H1 (cell line): ENCODE measurements around the gene CAVIN1. TPM values are rescaled to one million over a fixed set of nuclear protein-coding genes. Genes with fewer than 3 reads are reported as not detected.

Source experiments
- CTCF ChIA-PET: fragments of 300-600 bp; sonication (Branson Sonifier 250); formaldehyde crosslinking; loops from one replicate; lab custom pipeline; 2021; ENCODE audit not compliant: partially characterized antibody; lab: Charles Lee
- POLR2A ChIA-PET: fragments of 300-600 bp; sonication (Branson Sonifier 250); formaldehyde crosslinking; loops from one replicate; lab custom pipeline; 2021; ENCODE audit warnings: inconsistent platforms; ENCODE audit not compliant: partially characterized antibody; lab: Charles Lee
- DNase-seq, 2 experiments: peaks; one replicate each; pipeline versions ENCODE4 v3.0.0 to v3.0.0-alpha.2; 2010 to 2022; ENCODE audit warnings: low spot score in 2 of 2, low read depth in 1 of 2, mixed read lengths in 1 of 2
- FAIRE-seq: peaks from 2 replicates; lab custom pipeline; 2011; peaks lifted over from hg19 to GRCh38; lab: Jason Lieb, UNC
- H2AFZ ChIP-seq: 2 replicates; pipeline ENCODE4 v1.8.1; 2012; ENCODE audit warnings: low read length, inconsistent platforms
- H2AK5ac ChIP-seq: 2 replicates; pipeline ENCODE4 v1.6.1; 2013; ENCODE audit warnings: low read depth, low read length
- H2BK120ac ChIP-seq: replicated peaks from 2 replicates; pipeline ENCODE3; 2013; ENCODE audit warnings: low read depth, low read length, inconsistent platforms
- H2BK12ac ChIP-seq: 2 replicates; pipeline ENCODE4 v1.6.1; 2013; ENCODE audit warnings: low read depth, low read length
- H2BK15ac ChIP-seq: 2 replicates; pipeline ENCODE4 v1.6.1; 2013; ENCODE audit warnings: low read length
- H2BK20ac ChIP-seq: 2 replicates; pipeline ENCODE4 v1.6.1; 2013; ENCODE audit warnings: low read length
- H2BK5ac ChIP-seq: 2 replicates; pipeline ENCODE4 v1.6.1; 2013; ENCODE audit warnings: low read depth, low read length
- H3K14ac ChIP-seq: 2 replicates; pipeline ENCODE4 v1.6.1; 2013; ENCODE audit warnings: inconsistent platforms; ENCODE audit not compliant: insufficient read length
- H3K18ac ChIP-seq: 2 replicates; pipeline ENCODE4 v1.6.1; 2013; ENCODE audit warnings: low read length; ENCODE audit errors: extremely low read depth
- H3K23ac ChIP-seq: 2 replicates; pipeline ENCODE4 v1.6.1; 2013; ENCODE audit warnings: inconsistent platforms; ENCODE audit not compliant: insufficient read length
- H3K23me2 ChIP-seq: 2 replicates; pipeline ENCODE4 v1.6.1; 2013; ENCODE audit warnings: low read depth, low read length
- H3K27ac ChIP-seq: 2 replicates; pipeline ENCODE4 v1.6.1; 2011; ENCODE audit warnings: low read depth, low read length, inconsistent platforms
- H3K27me3 ChIP-seq, 4 experiments: replicated peaks in 1 of 4; 1 replicate in 1 of 4; 2 replicates in 3 of 4; pipeline versions ENCODE4 v1.6.1 to v1.8.1; 2011 to 2013; ENCODE audit warnings: low read length in 3 of 4, mild to moderate bottlenecking in 3 of 4, inconsistent platforms in 2 of 4, mixed read lengths in 2 of 4, moderate library complexity in 1 of 4; ENCODE audit not compliant: control insufficient read depth in 3 of 4, insufficient read depth in 3 of 4; ENCODE audit errors: extremely low read depth in 1 of 4
- H3K36me3 ChIP-seq, 4 experiments: 2 replicates each; pipeline versions ENCODE4 v1.6.1 to v1.8.1; 2011 to 2013; ENCODE audit warnings: mild to moderate bottlenecking in 4 of 4, low read length in 3 of 4, moderate library complexity in 2 of 4, control low read depth in 1 of 4, inconsistent platforms in 1 of 4; ENCODE audit not compliant: insufficient read depth in 4 of 4, control insufficient read depth in 2 of 4
- H3K4ac ChIP-seq: replicated peaks from 2 replicates; pipeline ENCODE3; 2013; ENCODE audit warnings: low read length, low read depth, mixed read lengths, inconsistent platforms; ENCODE audit not compliant: insufficient read length
- H3K4me1 ChIP-seq, 4 experiments: replicated peaks in 1 of 4; 1 replicate in 1 of 4; 2 replicates in 3 of 4; pipeline versions ENCODE4 v1.6.1 to v1.8.1; 2011 to 2013; ENCODE audit warnings: low read length in 3 of 4, inconsistent platforms in 2 of 4, mixed read lengths in 1 of 4; ENCODE audit not compliant: insufficient read depth in 4 of 4, control insufficient read depth in 3 of 4
- H3K4me2 ChIP-seq, 2 experiments: 2 replicates each; pipeline versions ENCODE4 v1.6.1 to v1.8.1; 2011 to 2013; ENCODE audit warnings: low read depth in 2 of 2, low read length in 2 of 2, control low read depth in 1 of 2, inconsistent platforms in 1 of 2, mild to moderate bottlenecking in 1 of 2; ENCODE audit not compliant: insufficient read depth in 1 of 2
- H3K4me3 ChIP-seq, 4 experiments: fragments of 200-600, 300-600 bp in 1 of 4; sonication (generic), shearing (Covaris generic), sonication (Bioruptor Twin) in 1 of 4; 2 replicates each; pipeline versions ENCODE4 v1.5.1 to v1.8.1; 2011 to 2016; ENCODE audit warnings: low read length in 4 of 4, low read depth in 3 of 4, control low read depth in 2 of 4, inconsistent platforms in 2 of 4, mild to moderate bottlenecking in 2 of 4, mixed read lengths in 1 of 4, moderate library complexity in 1 of 4; ENCODE audit not compliant: insufficient read depth in 2 of 4; ENCODE audit errors: extremely low read depth in 1 of 4
- H3K56ac ChIP-seq: replicated peaks from 2 replicates; pipeline ENCODE3; 2013; ENCODE audit warnings: low read depth, mild to moderate bottlenecking, mixed read lengths, low read length, inconsistent platforms; ENCODE audit not compliant: insufficient read length
- H3K79me1 ChIP-seq: 2 replicates; pipeline ENCODE4 v1.6.1; 2013; ENCODE audit warnings: low read depth, low read length, control low read depth
- H3K79me2 ChIP-seq, 2 experiments: 2 replicates each; pipeline versions ENCODE4 v1.6.1 to v1.8.1; 2012 to 2013; ENCODE audit warnings: low read length in 2 of 2, mild to moderate bottlenecking in 2 of 2, inconsistent platforms in 1 of 2; ENCODE audit not compliant: insufficient read depth in 2 of 2, control insufficient read depth in 1 of 2
- H3K9ac ChIP-seq, 4 experiments: replicated peaks in 1 of 4; 1 replicate in 1 of 4; 2 replicates in 3 of 4; pipeline versions ENCODE4 v1.6.1 to v1.8.1; 2011 to 2013; ENCODE audit warnings: low read depth in 3 of 4, low read length in 3 of 4, control low read depth in 2 of 4, mild to moderate bottlenecking in 2 of 4, moderate library complexity in 2 of 4, inconsistent platforms in 1 of 4; ENCODE audit errors: extremely low read depth in 1 of 4
- H3K9me3 ChIP-seq, 2 experiments: 2 replicates each; pipeline versions ENCODE4 v1.6.1 to v1.8.1; 2012 to 2013; ENCODE audit warnings: mild to moderate bottlenecking in 2 of 2, moderate library complexity in 2 of 2, control low read depth in 1 of 2, inconsistent platforms in 1 of 2, low read depth in 1 of 2, low read length in 1 of 2, mixed read lengths in 1 of 2; ENCODE audit not compliant: insufficient read depth in 2 of 2
- H4K20me1 ChIP-seq, 2 experiments: replicated peaks in 1 of 2; 2 replicates each; pipeline versions ENCODE3 to v1.8.1; 2011 to 2013; ENCODE audit warnings: inconsistent platforms in 2 of 2, low read length in 2 of 2, mild to moderate bottlenecking in 1 of 2; ENCODE audit not compliant: insufficient read depth in 2 of 2, control insufficient read depth in 1 of 2
- H4K5ac ChIP-seq: 2 replicates; pipeline ENCODE4 v1.6.1; 2013; ENCODE audit warnings: low read length, low read depth, mixed read lengths, inconsistent platforms; ENCODE audit not compliant: insufficient read length
- H4K8ac ChIP-seq: 2 replicates; pipeline ENCODE4 v1.8.0; 2013; ENCODE audit warnings: mild to moderate bottlenecking, moderate library complexity, low read length, inconsistent platforms; ENCODE audit not compliant: insufficient read depth; ENCODE audit errors: extremely low read depth
- H4K91ac ChIP-seq: replicated peaks from 2 replicates; pipeline ENCODE3; 2013; ENCODE audit warnings: low read length, mixed read lengths, inconsistent platforms; ENCODE audit not compliant: insufficient read length
- WGBS, 2 experiments: shearing (Covaris generic) in 1 of 2; methylation state at CpG; one replicate each; pipeline versions ENCODE4 v1.1.6 to v1.1.7; 2013 to 2015; ENCODE audit warnings: low lambda C conversion rate in 2 of 2, mixed read lengths in 2 of 2, inconsistent platforms in 1 of 2, low coverage in 1 of 2, missing lambda C conversion rate in 1 of 2; ENCODE audit not compliant: insufficient replicate concordance in 2 of 2, insufficient coverage in 1 of 2, insufficient read length in 1 of 2; ENCODE audit errors: extremely low coverage in 1 of 2, missing lambda C conversion rate in 1 of 2; 5-methylcytosine and 5-hydroxymethylcytosine counted together
- polyA plus RNA-seq, 7 experiments: library from polyadenylated mRNA; depleted of rRNA in 3 of 7; stranded (reverse) in 5 of 7; unstranded in 2 of 7; fragments of >200 nt in 5 of 7; fragments of 200-250 nt in 2 of 7; gene quantifications; 1 replicate in 5 of 7; 2 replicates in 1 of 7; 4 replicates in 1 of 7; pipeline versions ENCODE4 v1.2.1 to v1.2.3, GENCODE V29; 2011 to 2013; ENCODE audit warnings: missing spikeins in 2 of 7, mixed read lengths in 2 of 7
- total RNA-seq: library from RNA; stranded (reverse); fragmentation: NEBNext Ultra II Directional; extraction: Animal tissue kit (Norgen Biotek cat#: 25700); gene quantifications from 2 replicates; pipeline ENCODE4 v1.2.1, GENCODE V29; 2021

Gene CAVIN1
- total and polyA plus RNA-seq, 2 of the 8 experiments (the other 6 are each of a cell fraction or from before 2014, with no cell fraction given) = 16.2 to 41.6 TPM

DNA sequence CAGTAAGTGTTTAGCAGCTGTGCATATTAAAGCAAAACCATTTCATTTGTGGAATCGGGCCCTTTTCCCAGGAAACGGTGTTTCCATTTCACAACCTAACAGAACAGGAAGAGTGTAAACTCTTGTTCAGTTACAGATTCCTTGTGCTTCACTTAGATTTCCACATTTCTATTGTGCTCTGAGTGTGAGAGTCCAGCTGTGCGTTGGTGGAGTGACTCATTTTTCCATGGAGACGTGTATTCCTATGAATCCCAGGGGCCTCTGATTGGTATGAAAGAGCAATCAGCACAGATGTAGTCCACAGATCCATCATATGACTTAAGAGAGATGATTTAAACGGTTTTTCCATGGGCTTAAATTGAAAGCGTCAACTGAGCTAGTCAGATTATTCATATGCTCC, 13.3 kb upstream of the CAVIN1 start:
- no peak overlapping the region for H3K56ac ChIP-seq
- no peak overlapping the region for H2BK20ac ChIP-seq
- H3K18ac ChIP-seq = no peak overlapping the region
- WGBS, 2 experiments = 93% methylated on average over 6 of the region's 6 CpGs; no CpG with 5 or more reads in 1 of the 2 experiments
- no peaks in the 10 kb centered on the region for H3K79me2 ChIP-seq
- H4K8ac ChIP-seq = no peak overlapping the region
- H2AFZ ChIP-seq = no peak overlapping the region
- H3K27ac ChIP-seq = no peak overlapping the region
- H3K4me2 ChIP-seq = no peak overlapping the region
- H3K4me1 ChIP-seq = peaks cover 0 to 3% (median 0%) of the 10 kb centered on the region in 4 experiments; a peak in 1 of 7 replicates
- H2BK12ac ChIP-seq = no peak overlapping the region
- no peak overlapping the region for H2BK15ac ChIP-seq
- H4K5ac ChIP-seq = no peak overlapping the region
- FAIRE-seq = no peak
- H2BK120ac ChIP-seq = no peak overlapping the region
- H3K9ac ChIP-seq = no peak overlapping the region
- H3K4ac ChIP-seq = no peak overlapping the region
- ChIA-PET CTCF (interaction anchor here (0.7 to 6.6 kb wide), 5 partner anchors 6 to 91 kb away, joined by 3 to 46 read pairs (median 4); no protein-coding TSS in a partner anchor), POLR2A (interaction anchor here (1.7 kb wide), 1 partner anchor 13 kb away, joined by 3 read pairs; the partner anchor contains the start of gene CAVIN1)
- H2BK5ac ChIP-seq = no peak overlapping the region
- no peaks in the 10 kb centered on the region for H3K9me3 ChIP-seq
- H3K79me1 ChIP-seq = no peaks in the 10 kb centered on the region
- H3K4me3 ChIP-seq = no peak overlapping the region
- H4K91ac ChIP-seq = no peak overlapping the region
- no peaks in the 10 kb centered on the region for H4K20me1 ChIP-seq
- H2AK5ac ChIP-seq = no peak overlapping the region
- H3K23ac ChIP-seq = no peak overlapping the region
- H3K27me3 ChIP-seq = no peaks in the 10 kb centered on the region
- DNase-seq = no peak
- no peak overlapping the region for H3K14ac ChIP-seq
- H3K23me2 ChIP-seq = no peaks in the 10 kb centered on the region; the same call in 1 of the 2 replicates
- no peaks in the 10 kb centered on the region for H3K36me3 ChIP-seq
